Activated naive CD8-positive, alpha-beta T cell treated with anti-CD3 and anti-CD28 coated beads, Interleukin-2, amount 50 U/mL, for 24 hours (primary cell): ENCODE measurements around the gene FKBP15.
"Not testable (repeated sequence)": the region's sequence is repeated elsewhere in the genome, so short reads cannot be mapped to it uniquely, and the experiment has no call there.

Source experiments
- ATAC-seq: fragments of 150-1000 bp; cut with Tn5 transposase; one replicate; pipeline ENCODE4 v1.10.0; 2021
- DNase-seq: peaks from one replicate; pipeline ENCODE4 v3.0.0; 2021
- H3K27ac Mint-ChIP-seq: one replicate; pipeline ENCODE4 v1.8.0; 2021; ENCODE audit warnings: mild to moderate bottlenecking, mixed read lengths
- H3K27me3 Mint-ChIP-seq: one replicate; pipeline ENCODE4 v1.8.0; 2021; ENCODE audit warnings: mixed read lengths
- H3K36me3 Mint-ChIP-seq: one replicate; pipeline ENCODE4 v1.8.0; 2021; ENCODE audit warnings: low read depth, mixed read lengths
- H3K4me1 Mint-ChIP-seq: one replicate; pipeline ENCODE4 v1.8.0; 2021; ENCODE audit warnings: mixed read lengths
- H3K4me3 Mint-ChIP-seq: one replicate; pipeline ENCODE4 v1.8.0; 2021; ENCODE audit warnings: mild to moderate bottlenecking, moderate library complexity, mixed read lengths
- H3K9me3 Mint-ChIP-seq: one replicate; pipeline ENCODE4 v1.8.0; 2021; ENCODE audit warnings: mixed read lengths

Gene FKBP15

GRCh38 chr9:113154471-113154870 lies 66.6 kb downstream of the FKBP15 start:
- Mint-ChIP-seq H3K27ac (no peak overlapping the region), H3K4me1 (peaks cover 41% of the 10 kb centered on the region), H3K27me3 (no peaks in the 10 kb centered on the region), H3K9me3 (no peaks in the 10 kb centered on the region), H3K4me3 (no peak overlapping the region), H3K36me3 (peaks cover 7% of the 10 kb centered on the region)
- no peak for ATAC-seq
- DNase-seq, result no peak

- H3K4me1 Mint-ChIP-seq, result peaks cover 41% of the 10 kb centered on the region
- peaks cover 3% of the 10 kb centered on the region for H3K36me3 Mint-ChIP-seq
- no peaks in the 10 kb centered on the region for H3K27me3 Mint-ChIP-seq
- no peaks in the 10 kb centered on the region for H3K9me3 Mint-ChIP-seq
- H3K27ac Mint-ChIP-seq, result no peak overlapping the region
- ATAC-seq (no peak), DNase-seq (no peak)
- no peak overlapping the region for H3K4me3 Mint-ChIP-seq
Observed at GRCh38 chr9:113153599-113153998, 67.5 kb downstream of the FKBP15 start.

DNA sequence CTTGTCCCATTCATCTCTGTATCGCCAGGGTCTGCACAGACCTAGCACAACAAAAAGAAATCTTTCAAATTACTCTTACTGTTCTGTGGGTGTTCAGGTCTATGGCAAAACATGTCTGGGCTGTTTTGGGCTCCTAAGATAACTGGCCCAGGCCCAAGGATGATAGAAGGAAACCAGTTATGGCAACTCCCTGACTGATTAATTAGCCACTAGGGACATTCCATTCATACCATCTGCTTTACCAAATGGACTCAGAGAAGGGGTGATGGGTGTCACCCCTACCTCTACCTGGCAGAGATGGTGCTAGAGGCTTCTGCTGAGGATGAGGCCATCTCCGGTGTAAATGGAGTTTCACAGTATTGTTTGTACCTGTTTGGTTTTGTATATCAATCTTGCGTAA lies 68.4 kb downstream of the FKBP15 start:
- DNase-seq (no peak), ATAC-seq (no peak)
- no peaks in the 10 kb centered on the region for H3K27me3 Mint-ChIP-seq
- peaks cover 41% of the 10 kb centered on the region for H3K4me1 Mint-ChIP-seq
- H3K9me3 Mint-ChIP-seq, result no peaks in the 10 kb centered on the region
- no peak overlapping the region for H3K27ac Mint-ChIP-seq
- no peaks in the 10 kb centered on the region for H3K36me3 Mint-ChIP-seq
- H3K4me3 Mint-ChIP-seq, result peak overlapping the region; percentile 76

- Mint-ChIP-seq H3K9me3 (no peaks in the 10 kb centered on the region), H3K4me1 (peaks cover 41% of the 10 kb centered on the region), H3K27ac (no peak overlapping the region), H3K36me3 (no peaks in the 10 kb centered on the region), H3K4me3 (peak overlapping the region; percentile 76), H3K27me3 (no peaks in the 10 kb centered on the region)
- ATAC-seq, result no peak
- DNase-seq, result no peak
Observed at GRCh38 chr9:113151696-113152630, 69.1 kb downstream of the FKBP15 start.

GRCh38 chr9:113150670-113151611 lies 70.1 kb downstream of the FKBP15 start, which contains the start of gene SLC31A2:
Gene SLC31A2 (plus strand): TSS chr9:113151007. CDS start chr9:113151075, 68 bp downstream.
- no peak within 1 kb of the TSS for H3K27ac Mint-ChIP-seq
- DNase-seq (peak; percentile 91), ATAC-seq (peak; percentile 97)
- H3K27me3 Mint-ChIP-seq, result peaks cover 2% of the 10 kb centered on the region
- H3K9me3 Mint-ChIP-seq, result no peaks in the 10 kb centered on the region
- H3K36me3 Mint-ChIP-seq, result no peaks in the 10 kb centered on the region
- peak within 1 kb of the TSS; percentile 76 for H3K4me3 Mint-ChIP-seq
- peaks cover 32% of the 10 kb centered on the region for H3K4me1 Mint-ChIP-seq

- H3K4me3 Mint-ChIP-seq, H3K36me3 Mint-ChIP-seq, ATAC-seq, H3K9me3 Mint-ChIP-seq, H3K27ac Mint-ChIP-seq, DNase-seq: not testable (repeated sequence)
- Mint-ChIP-seq H3K4me1 (peaks cover 19% of the 10 kb centered on the region), H3K27me3 (peaks cover 11% of the 10 kb centered on the region)
Observed at GRCh38 chr9:113149561-113149960, 71.5 kb downstream of the FKBP15 start.

- no peaks in the 10 kb centered on the region for H3K36me3 Mint-ChIP-seq
- H3K9me3 Mint-ChIP-seq, result no peaks in the 10 kb centered on the region
- no peak overlapping the region for H3K4me3 Mint-ChIP-seq
- DNase-seq, result no peak
- H3K27ac Mint-ChIP-seq, result no peak overlapping the region
- ATAC-seq, result no peak
- peaks cover 18% of the 10 kb centered on the region for H3K4me1 Mint-ChIP-seq
- peaks cover 14% of the 10 kb centered on the region for H3K27me3 Mint-ChIP-seq
Observed at GRCh38 chr9:113148781-113149510, 72.1 kb downstream of the FKBP15 start.

DNA sequence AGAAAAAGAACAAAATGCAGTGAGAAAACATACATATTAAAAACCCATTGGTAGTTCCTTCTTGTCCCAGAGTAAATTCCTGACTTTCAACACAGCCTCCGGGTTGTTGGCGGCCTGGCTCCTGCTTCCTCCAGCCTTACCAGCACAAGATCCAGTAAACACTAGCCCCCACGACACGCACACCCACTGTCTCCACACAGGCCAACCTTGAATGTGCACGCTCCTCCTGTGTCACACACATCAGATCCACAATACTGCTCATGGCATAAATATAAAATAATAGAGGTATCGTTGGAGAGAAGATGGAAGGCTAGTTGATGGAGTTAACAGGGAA lies 72.7 kb downstream of the FKBP15 start:
- no peaks in the 10 kb centered on the region for H3K9me3 Mint-ChIP-seq
- no peaks in the 10 kb centered on the region for H3K36me3 Mint-ChIP-seq
- H3K4me1 Mint-ChIP-seq, result peaks cover 18% of the 10 kb centered on the region
- H3K27me3 Mint-ChIP-seq, result peaks cover 16% of the 10 kb centered on the region
- H3K27ac Mint-ChIP-seq, result no peak overlapping the region
- ATAC-seq, result no peak
- no peak for DNase-seq
- no peak overlapping the region for H3K4me3 Mint-ChIP-seq

DNA sequence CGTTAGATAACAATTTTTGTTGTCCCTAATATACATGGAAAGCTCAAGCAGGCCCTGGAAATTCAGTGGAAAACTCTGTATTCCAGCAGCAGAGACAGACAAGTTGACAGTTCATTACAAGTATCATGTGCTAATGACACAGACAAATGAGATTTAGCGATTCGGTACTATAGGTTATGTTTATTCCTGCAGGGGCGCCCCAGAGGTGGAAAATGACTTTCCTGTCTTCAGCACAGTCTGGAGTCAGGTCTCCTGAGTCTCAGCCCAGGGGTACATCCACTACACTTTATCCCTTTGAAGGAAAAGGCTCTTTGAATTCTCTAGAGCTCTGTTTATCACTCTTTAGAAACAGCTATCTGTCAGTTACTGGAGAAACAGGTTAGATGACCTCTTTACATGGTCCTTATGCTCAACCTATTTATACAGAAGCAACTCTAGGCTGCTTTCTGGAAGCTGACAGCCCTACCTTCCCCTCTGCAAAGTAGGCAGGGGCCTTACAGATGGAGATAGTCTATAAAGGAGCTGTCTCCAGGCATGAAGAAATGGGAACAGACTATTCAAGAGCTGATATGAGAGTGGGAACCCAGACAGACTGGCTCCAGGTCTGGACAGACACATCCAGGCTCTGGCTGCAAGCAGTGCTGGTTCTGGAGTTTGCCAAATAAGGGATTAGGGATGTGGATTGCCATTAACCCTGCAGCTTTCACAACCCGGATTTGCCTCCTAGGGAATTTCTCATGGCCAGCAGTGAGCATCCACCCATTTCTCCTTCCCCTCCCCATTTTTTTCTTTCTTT lies 77.4 kb downstream of the FKBP15 start:
- no peaks in the 10 kb centered on the region for H3K4me1 Mint-ChIP-seq
- no peak overlapping the region for H3K27ac Mint-ChIP-seq
- no peak for ATAC-seq
- H3K4me3 Mint-ChIP-seq, result no peak overlapping the region
- no peak for DNase-seq
- no peaks in the 10 kb centered on the region for H3K36me3 Mint-ChIP-seq
- peaks cover 21% of the 10 kb centered on the region for H3K27me3 Mint-ChIP-seq
- H3K9me3 Mint-ChIP-seq, result peaks cover 9% of the 10 kb centered on the region

DNA sequence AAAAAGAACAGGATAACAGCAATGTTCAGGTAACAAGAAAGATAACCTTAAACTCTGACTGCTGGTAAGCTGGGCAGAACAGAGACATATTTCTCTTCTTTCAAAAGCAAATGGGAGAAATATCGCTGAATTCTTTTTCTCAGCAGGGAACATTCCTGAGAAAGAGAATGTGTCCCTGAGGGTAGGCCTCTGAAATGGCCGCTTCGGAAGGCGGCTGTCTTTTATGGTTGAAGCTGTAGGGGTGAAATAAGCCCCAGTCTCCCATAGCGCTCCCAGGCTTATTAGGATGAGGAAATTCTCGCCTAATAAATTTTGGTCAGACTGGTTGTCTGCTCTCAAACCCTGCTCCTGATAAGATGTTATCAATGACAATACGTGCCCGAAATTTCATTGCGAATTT lies 80.2 kb downstream of the FKBP15 start:
- not testable (repeated sequence) for H3K4me3 Mint-ChIP-seq, H3K9me3 Mint-ChIP-seq, H3K27ac Mint-ChIP-seq, H3K36me3 Mint-ChIP-seq, DNase-seq, ATAC-seq, H3K4me1 Mint-ChIP-seq
- H3K27me3 Mint-ChIP-seq, result peaks cover 22% of the 10 kb centered on the region

GRCh38 chr9:113139953-113140352 lies 81.1 kb downstream of the FKBP15 start:
- peaks cover 9% of the 10 kb centered on the region for H3K9me3 Mint-ChIP-seq
- no peak overlapping the region for H3K27ac Mint-ChIP-seq
- no peaks in the 10 kb centered on the region for H3K36me3 Mint-ChIP-seq
- DNase-seq (no peak), ATAC-seq (no peak)
- no peak overlapping the region for H3K4me3 Mint-ChIP-seq
- no peaks in the 10 kb centered on the region for H3K4me1 Mint-ChIP-seq
- H3K27me3 Mint-ChIP-seq, result peaks cover 19% of the 10 kb centered on the region

- ATAC-seq (no peak), DNase-seq (no peak)
- peaks cover 9% of the 10 kb centered on the region for H3K9me3 Mint-ChIP-seq
- H3K4me3 Mint-ChIP-seq, result no peak overlapping the region
- no peak overlapping the region for H3K27ac Mint-ChIP-seq
- H3K36me3 Mint-ChIP-seq, result no peaks in the 10 kb centered on the region
- no peaks in the 10 kb centered on the region for H3K4me1 Mint-ChIP-seq
- peaks cover 14% of the 10 kb centered on the region for H3K27me3 Mint-ChIP-seq
Observed at GRCh38 chr9:113139225-113139829, 81.8 kb downstream of the FKBP15 start.

DNA sequence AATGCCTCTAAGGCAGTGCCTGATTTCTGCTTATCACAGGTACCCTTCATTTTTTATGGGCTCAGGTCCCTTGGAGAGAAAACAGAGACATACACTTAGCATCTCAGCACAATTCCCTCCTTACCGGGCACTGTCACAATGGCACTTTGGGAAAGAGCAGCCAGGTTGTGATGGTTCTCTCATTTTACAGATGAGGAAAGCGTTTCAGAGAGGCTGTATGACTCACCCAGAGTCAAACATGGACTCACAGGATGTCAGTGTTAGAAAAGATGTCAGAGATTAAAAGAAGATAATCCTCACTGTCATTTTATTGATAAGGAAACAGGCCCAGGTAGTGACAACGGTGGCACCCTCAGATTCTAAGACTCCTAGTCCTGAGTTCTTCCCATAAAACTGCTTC lies 82.3 kb downstream of the FKBP15 start:
- Mint-ChIP-seq H3K4me1 (no peaks in the 10 kb centered on the region), H3K27me3 (peaks cover 12% of the 10 kb centered on the region), H3K27ac (no peak overlapping the region), H3K9me3 (peaks cover 9% of the 10 kb centered on the region), H3K4me3 (no peak overlapping the region), H3K36me3 (no peaks in the 10 kb centered on the region)
- DNase-seq, result no peak
- ATAC-seq, result no peak
